HS-5 (cell line): ENCODE measurements around the gene C3orf52.

Experiments used
- DNase-seq: peaks from one replicate; pipeline ENCODE4 v3.0.0-alpha.2; 2012; ENCODE audit warnings: low read depth

The C3orf52 gene

GRCh38 chr3:112086875-112087524 is 811 bp downstream of the C3orf52 start:
- DNase-seq: no peak

GRCh38 chr3:112087746-112088145 is 1.6 kb downstream of the C3orf52 start:
- DNase-seq: no peak

GRCh38 chr3:112088944-112089343 is 2.8 kb downstream of the C3orf52 start:
- DNase-seq: no peak

GRCh38 chr3:112089956-112090886 is 4.0 kb downstream of the C3orf52 start:
- no peak for DNase-seq

- no peak for DNase-seq
Measured at GRCh38 chr3:112090887-112091586, 4.8 kb downstream of the C3orf52 start.

GRCh38 chr3:112092496-112093179 is 6.4 kb downstream of the C3orf52 start:
- DNase-seq: no peak

- no peak for DNase-seq
Measured at GRCh38 chr3:112093180-112093522, 7.0 kb downstream of the C3orf52 start.

- DNase-seq: no peak
Measured at GRCh38 chr3:112095731-112096130, 9.5 kb downstream of the C3orf52 start.

- no peak for DNase-seq
Measured at GRCh38 chr3:112096176-112096575, 10.0 kb downstream of the C3orf52 start.

- peak; percentile 99 for DNase-seq
Measured at GRCh38 chr3:112097378-112097777, 11.2 kb downstream of the C3orf52 start.

GRCh38 chr3:112101916-112102315 is 15.7 kb downstream of the C3orf52 start:
- DNase-seq: peak; percentile 88

- no peak for DNase-seq
Measured at GRCh38 chr3:112104774-112105173, 18.6 kb downstream of the C3orf52 start.

GRCh38 chr3:112109322-112109721 is 23.1 kb downstream of the C3orf52 start:
- no peak for DNase-seq

GRCh38 chr3:112111785-112112402 is 25.7 kb downstream of the C3orf52 start:
- no peak for DNase-seq

- no peak for DNase-seq
Measured at GRCh38 chr3:112114576-112115160, 28.5 kb downstream of the C3orf52 start.

GRCh38 chr3:112115161-112115739 is 29.1 kb downstream of the C3orf52 start:
- DNase-seq: no peak

GRCh38 chr3:112115806-112116383 is 29.7 kb downstream of the C3orf52 start:
- no peak for DNase-seq

GRCh38 chr3:112116748-112117186 is 30.6 kb downstream of the C3orf52 start:
- no peak for DNase-seq

- no peak for DNase-seq
Measured at GRCh38 chr3:112117415-112117814, 31.2 kb downstream of the C3orf52 start.

- DNase-seq: no peak
Measured at GRCh38 chr3:112117841-112118571, 31.8 kb downstream of the C3orf52 start.
